Liver (tissue), 3 donors: ENCODE data around the gene CPLANE2.

Experiments used
- RAD21 ChIP-seq, 2 donors: IDR thresholded peaks; 2 replicates each; pipeline ENCODE4 v1.6.1; 2016; ENCODE audit warnings: antibody characterized with exemption in 2 of 2, mild to moderate bottlenecking in 2 of 2
- TF ChIP-seq, protein P1 (sequence below): fragments of 150-350 bp; IDR thresholded peaks from 2 replicates; pipeline ENCODE4 v1.5.1; 2017; ENCODE audit warnings: improper control_type of control experiment, low read depth, low read length; ENCODE audit not compliant: missing input control
- TF ChIP-seq, protein P2 (sequence below): IDR thresholded peaks from 2 replicates; pipeline ENCODE4 v1.6.1; 2016; ENCODE audit warnings: antibody characterized with exemption, mild to moderate bottlenecking
- TF ChIP-seq, protein P3 (sequence below): IDR thresholded peaks from 2 replicates; pipeline ENCODE4 v1.6.1; 2016; ENCODE audit warnings: antibody characterized with exemption
- donor health status: healthy.
- donor health status: healthy.

DNA sequence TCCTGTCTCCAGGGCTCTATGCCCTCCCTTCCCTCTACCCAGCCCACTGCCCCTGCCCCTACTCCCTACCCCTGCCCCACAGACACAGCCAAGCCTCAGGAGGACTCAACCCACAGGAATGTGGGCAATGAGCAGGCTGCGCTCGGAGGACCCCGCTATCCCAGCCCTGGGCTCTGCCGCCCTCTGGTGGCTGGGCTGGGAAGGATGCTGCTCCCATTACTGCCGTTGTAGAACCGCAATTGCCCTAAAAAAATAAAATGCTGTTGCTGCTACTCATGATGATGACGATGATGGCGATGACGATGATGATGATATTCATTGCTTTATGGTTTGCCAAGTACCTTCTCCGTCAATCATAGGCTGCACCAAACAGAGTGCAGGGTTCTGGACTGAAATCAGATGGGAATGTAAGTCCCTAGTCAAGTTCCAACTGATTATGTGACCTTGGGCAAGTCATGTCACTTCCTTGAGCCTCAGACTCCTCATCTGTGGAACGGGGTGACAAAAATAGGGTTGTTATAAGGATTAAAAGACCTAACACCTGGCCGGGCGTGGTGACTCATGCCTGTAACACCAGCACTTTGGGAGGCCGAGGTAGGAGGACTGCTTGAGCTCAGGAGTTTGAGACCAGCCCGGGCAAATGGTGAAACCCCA, 49.1 kb downstream of the CPLANE2 start:
- TF ChIP-seq, protein P1, sequence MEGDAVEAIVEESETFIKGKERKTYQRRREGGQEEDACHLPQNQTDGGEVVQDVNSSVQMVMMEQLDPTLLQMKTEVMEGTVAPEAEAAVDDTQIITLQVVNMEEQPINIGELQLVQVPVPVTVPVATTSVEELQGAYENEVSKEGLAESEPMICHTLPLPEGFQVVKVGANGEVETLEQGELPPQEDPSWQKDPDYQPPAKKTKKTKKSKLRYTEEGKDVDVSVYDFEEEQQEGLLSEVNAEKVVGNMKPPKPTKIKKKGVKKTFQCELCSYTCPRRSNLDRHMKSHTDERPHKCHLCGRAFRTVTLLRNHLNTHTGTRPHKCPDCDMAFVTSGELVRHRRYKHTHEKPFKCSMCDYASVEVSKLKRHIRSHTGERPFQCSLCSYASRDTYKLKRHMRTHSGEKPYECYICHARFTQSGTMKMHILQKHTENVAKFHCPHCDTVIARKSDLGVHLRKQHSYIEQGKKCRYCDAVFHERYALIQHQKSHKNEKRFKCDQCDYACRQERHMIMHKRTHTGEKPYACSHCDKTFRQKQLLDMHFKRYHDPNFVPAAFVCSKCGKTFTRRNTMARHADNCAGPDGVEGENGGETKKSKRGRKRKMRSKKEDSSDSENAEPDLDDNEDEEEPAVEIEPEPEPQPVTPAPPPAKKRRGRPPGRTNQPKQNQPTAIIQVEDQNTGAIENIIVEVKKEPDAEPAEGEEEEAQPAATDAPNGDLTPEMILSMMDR = peak; percentile 99
- TF ChIP-seq RAD21 (IDR thresholded peaks at IDR 0.05) = peak; percentile 100
- TF ChIP-seq, protein P2, sequence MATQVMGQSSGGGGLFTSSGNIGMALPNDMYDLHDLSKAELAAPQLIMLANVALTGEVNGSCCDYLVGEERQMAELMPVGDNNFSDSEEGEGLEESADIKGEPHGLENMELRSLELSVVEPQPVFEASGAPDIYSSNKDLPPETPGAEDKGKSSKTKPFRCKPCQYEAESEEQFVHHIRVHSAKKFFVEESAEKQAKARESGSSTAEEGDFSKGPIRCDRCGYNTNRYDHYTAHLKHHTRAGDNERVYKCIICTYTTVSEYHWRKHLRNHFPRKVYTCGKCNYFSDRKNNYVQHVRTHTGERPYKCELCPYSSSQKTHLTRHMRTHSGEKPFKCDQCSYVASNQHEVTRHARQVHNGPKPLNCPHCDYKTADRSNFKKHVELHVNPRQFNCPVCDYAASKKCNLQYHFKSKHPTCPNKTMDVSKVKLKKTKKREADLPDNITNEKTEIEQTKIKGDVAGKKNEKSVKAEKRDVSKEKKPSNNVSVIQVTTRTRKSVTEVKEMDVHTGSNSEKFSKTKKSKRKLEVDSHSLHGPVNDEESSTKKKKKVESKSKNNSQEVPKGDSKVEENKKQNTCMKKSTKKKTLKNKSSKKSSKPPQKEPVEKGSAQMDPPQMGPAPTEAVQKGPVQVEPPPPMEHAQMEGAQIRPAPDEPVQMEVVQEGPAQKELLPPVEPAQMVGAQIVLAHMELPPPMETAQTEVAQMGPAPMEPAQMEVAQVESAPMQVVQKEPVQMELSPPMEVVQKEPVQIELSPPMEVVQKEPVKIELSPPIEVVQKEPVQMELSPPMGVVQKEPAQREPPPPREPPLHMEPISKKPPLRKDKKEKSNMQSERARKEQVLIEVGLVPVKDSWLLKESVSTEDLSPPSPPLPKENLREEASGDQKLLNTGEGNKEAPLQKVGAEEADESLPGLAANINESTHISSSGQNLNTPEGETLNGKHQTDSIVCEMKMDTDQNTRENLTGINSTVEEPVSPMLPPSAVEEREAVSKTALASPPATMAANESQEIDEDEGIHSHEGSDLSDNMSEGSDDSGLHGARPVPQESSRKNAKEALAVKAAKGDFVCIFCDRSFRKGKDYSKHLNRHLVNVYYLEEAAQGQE = no peak
- TF ChIP-seq, protein P3, sequence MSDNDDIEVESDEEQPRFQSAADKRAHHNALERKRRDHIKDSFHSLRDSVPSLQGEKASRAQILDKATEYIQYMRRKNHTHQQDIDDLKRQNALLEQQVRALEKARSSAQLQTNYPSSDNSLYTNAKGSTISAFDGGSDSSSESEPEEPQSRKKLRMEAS = no peak
